NCI-H774 (cell line): ENCODE measurements around the gene AFTPH.
A peak's percentile ranks its signal among the peaks of the same experiment; 100 is the strongest.

Source experiments
- DNase-seq: peaks from one replicate; lab custom pipeline; 2025; lab: John Stamatoyannopoulos, UW

AFTPH gene

DNA sequence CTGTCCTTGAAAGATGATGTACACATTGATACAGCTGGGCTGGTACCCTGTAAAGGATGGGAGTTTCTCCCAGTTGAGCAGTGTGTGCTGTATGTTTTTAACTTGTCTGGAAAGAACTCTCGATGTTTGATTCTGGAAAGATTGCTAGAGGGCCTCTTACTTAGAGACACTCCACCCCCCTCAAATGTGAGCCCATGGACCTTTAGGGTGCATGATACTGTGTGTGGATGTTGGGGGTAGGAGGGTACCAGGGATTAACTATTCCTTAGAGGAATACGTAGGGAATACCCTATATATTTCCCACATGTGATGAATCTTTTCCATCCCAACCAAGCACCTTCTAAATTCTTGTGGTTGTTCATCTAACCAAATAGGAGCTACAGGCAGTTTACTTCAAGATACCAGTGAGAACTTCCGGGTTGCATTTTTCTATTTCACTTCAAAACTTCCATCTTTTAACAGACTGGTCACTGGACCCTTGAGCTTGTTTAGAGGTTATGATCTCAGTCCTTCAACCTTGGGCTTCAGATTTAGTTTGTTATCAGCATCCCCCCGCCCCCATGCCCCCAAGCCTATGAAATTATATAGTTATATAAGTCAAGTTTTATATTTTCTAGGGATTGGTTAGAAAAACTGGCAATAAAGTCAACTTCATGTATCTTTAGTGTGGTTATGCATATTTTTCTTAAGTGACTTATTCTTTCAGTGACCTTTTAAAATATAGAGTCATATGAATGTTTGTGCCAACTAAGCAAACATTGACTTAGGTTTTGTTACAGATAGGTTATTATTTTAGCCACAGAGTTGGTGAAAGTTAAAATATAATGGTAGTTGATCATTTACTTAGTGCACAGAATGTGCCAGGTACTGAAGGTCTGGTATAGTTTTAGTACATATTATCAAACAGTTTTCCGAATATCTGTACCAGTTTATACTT, 18.2 kb downstream of the AFTPH start:
- no peak for DNase-seq

DNA sequence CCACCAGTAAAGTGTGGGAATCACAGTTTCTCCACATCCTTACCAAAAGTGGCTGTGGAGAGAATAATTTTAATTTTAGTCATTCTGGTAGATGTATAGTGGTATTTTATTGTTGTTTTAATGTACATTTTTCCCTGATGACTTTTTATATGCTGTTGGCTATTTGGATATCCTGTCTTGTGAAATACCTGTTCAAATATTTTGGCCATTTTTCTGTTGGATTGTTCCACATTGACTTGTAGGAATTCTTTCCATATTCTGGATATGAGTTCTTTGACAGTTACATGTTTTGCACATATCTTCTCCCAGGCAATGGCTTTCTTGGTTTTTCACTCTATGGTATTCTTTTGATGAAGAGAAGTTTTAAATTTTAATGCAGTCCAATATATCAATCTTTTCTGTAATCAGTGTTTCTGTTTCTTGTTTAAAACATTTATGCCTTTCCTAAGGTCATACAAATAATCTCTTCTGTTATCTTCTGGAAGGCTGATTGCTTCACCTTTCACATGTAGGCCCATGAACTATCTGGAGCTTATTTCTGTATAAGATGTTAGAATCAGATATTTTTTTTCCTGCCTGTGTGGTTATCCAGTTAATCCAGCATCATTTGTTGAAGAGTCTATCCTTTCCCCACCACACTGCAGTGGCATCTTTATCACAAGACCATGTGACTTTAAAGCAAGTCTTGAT, 19.0 kb downstream of the AFTPH start:
- DNase-seq = no peak

DNA sequence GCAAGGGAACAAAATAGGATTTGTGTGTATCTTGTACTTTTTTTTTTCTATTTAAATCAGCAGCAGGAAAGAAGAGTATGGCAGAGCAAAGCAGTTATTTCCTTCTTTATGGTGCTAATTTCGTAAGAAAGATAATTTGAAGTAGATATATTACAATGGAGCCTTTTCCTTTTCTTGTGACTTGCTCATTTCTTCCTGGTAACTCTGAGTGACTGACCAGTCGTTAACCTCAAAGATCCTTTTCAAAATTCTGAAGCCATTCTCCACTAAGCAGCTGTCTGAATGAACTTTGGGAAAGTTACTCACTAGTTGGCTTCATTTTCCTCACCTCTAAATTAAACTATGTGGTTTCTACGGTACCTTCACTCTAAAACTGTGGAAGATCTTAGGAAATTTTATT, 24.6 kb downstream of the AFTPH start:
- no peak for DNase-seq

DNA sequence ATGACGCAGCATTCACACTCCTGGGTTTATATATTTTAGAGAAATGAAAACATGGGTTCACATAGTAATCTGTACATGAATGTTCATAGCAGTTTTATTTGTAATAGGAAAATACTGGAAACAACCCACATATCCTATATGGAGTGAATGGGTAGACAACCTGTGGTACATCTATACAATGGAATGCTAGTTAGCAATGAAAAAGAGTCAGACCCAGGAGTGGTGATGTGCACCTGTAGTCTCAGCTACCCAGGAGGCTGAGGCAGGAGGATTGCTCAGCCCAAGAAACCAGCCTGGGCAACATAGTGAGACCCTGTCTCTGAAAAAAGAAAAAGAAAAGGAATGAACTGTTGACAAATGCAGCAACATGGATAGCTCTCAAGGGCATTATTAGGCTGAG, 25.9 kb downstream of the AFTPH start:
- no peak for DNase-seq

DNA sequence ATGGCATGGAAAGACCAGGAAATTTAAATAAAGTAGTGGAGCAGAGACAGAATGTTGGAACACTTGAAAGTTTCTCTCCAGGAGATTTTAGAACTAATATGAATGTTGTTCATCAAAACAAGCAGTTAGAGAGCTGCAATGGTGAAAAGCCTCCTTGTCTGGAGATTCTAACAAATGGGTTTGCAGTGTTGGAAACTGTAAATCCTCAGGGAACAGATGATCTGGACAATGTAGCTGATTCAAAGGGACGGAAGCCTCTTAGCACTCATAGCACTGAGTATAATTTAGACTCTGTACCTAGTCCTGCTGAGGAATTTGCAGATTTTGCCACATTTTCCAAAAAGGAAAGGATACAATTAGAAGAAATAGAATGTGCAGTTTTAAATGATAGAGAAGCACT, 27.7 kb downstream of the AFTPH start:
- DNase-seq = no peak

DNA sequence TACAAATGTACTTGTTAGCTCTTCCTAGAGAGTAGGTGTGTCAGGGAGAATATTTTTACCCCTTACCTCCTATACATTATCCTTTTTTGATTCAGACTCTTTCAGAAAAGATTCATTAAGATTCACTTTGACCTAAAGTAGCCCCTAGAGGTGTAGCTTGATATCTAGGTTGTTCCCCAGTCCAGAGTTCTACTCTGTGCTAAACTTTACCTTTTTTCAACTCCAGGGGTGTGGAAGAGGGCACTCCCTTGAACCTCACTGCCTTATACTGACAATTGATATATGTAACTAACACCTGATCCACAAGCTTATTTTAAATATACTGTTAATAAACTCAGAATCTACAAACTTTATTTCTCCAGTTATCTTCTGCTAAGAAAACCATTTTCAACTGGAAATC, 30.0 kb downstream of the AFTPH start:
- no peak for DNase-seq

DNA sequence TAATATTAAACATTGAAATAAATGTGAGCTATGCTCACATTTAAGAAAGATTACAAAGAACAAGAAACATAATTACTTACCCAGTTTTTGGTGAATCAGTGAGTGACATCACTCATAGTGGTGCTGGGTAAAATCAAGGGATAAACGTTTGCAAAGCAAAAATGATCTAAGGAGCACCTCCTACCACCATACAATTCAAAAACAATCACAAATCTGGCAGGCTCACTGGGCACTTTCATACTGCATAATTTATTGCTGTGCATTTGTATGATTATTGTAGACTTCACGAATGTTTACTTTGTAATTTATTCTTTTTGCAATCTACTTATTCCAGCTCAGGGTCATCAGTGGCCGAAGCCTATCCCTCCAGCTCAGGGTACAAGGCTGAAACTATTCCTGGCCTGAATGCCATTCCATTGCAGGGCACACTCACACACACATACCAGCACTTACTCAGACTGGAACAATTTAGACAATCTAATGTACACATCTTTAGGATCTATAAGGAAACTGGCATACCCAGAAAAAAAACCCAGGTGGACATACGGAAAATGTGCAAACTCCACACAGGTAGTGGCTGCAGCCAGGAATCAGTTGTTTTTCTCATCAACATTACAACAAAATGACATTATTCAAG, 34.4 kb downstream of the AFTPH start:
- no peak for DNase-seq

DNA sequence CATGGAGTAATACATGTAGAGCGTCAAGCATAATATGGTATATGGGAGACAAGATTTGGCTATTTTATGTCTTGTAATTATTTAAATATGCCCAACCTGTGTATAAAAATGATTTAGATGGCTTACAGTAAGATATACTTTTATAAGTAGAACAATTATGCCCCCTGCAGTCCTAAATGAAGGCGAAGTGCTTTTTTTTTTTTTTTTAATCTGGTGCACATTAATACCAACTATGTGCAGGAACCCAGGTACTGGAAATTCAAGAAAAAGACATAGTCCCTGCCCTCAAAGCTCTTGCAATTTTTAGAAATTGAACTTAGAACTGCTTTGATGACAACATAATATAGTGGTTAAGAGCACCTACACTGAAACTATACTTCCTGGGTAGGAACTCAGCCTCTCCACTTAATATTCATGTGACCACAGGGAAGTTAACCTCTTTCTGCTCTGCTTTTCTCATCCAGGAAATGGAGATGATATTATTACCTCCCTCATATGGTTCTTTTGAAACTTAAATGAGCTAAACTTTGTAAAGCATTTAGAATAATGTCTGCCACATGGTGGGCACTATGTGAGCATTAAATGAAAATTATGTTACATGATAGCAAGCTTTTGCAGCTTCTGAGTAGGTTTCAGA, 38.1 kb downstream of the AFTPH start:
- no peak for DNase-seq

DNA sequence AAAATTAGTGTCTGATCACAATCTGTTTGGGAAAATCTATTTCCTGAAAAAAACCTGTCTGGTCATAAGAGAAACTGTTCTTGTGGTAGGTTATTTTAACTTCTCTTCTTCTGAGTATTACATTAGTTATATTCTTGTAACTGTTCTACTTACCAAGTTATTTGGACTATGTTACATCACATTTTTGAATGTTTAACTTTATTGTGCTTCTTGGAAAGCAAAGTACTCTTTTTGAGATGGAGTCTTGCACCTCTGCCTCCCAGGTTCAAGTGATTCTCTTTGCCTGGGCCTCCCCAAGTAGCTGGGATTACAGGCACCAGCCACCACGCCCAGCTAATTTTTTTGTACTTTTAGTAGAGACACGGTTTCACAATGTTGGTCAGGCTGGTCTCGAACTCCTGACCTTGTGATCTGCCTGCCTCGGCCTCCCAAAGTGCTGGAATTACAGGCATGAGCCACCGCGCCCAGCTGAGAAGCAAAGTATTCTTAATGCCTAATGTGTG, 39.4 kb downstream of the AFTPH start:
- DNase-seq = no peak

DNA sequence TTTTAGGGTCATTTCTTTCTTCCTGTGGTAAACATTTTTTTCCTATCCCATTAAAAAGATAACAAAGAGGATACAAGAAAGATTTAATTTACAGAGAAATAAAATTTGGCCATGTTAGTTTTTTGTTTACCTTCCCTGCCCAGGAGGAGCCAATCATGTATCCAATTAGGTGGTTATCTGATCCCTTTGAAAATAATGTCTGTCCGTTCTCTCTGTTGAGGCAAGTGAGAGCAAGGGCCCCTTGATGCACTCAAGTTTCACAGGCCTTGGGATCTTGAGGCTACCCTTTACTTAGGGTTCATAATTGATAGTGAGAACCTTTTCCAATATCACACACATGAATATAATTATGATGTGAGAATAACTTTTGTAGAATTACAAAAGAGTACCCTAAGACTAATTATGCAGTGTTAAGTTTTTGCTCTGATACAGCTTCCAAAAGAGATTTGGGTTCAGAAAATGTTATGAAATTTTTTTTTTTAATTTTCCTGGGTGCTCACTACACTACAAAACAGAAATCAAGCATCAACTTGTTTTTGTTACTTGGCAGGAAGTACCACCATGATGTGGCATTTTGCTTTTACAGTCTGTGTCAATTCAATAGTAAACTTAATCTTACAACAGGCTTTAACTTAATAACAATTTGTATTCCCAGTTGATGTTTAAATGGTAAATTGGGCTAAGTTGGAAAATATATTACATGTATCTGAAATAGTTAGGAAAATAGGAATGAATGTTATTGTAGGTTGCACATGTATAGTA, 42.0 kb downstream of the AFTPH start:
- DNase-seq = no peak

DNA sequence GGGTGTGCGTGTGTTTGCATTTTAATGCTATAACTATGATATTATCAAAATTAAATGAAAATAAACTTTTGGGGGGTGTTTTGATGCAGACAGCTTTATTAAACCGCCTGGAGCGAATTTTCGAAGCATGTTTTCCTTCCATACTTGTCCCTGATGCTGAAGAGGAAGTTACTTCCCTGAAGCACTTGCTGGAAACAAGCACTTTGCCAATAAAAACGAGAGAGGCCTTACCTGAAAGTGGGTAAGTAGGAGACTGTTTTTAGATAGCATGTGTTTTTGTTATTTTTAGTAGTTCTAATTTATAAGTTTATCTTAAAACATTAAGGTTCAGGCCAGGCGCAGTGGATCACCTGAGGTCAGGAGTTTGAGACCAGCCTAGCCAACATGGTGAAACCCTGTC, 43.3 kb downstream of the AFTPH start:
- no peak for DNase-seq

DNA sequence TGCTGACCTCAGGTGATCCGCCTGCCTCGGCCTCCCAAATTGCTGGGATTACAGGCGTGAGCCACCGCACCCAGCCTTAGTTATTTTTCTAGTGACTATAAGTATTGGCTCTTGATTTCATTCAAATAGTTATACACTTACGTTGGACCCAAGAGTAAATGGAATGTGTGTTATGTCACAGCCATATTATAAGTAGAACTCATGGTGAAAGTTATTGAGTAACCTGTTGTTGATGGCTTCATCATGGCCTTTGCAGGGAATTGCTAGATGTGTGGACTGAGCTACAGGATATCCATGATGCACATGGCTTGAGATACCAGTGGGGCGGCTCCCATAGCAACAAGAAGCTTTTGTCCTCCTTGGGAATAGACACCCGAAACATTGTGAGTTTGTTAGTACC, 44.7 kb downstream of the AFTPH start:
- DNase-seq = no peak

DNA sequence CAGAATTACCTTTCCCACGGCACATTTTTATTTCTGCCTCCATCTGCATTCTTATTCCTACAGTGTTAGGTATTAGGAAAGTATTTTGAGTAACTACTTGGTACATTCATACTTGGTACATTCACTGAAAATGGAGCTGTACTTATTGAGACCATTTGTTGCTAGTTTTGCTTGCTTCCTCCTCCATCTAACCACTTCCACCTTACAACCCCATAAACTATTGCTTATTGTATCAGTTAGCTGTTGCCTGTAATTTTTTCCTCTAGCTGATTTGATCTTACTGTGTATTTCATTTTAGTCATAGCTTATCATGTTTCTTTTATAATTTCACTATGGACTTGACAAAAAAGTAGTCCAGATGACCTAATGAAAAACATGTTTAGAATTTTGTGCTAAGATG, 50.7 kb downstream of the AFTPH start:
- no peak for DNase-seq

DNA sequence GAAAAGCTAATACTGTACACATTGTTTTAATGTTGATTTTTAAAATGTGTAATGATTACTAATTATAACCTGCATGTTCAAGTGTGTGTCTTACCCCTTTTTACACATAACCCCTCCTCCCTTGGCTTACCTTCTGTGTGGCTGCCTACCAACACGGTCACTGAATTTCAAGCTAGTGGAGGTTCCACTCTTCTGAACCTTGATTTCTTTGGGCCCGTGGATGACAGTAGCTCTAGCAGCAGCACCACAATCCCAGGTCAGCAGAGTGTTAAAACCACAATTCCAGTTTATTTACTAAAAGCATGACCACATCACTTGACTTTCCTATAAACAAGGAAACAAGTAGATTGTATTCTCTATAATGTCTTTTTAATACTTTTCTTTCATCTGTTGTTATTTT, 56.9 kb downstream of the AFTPH start:
- peak; percentile 3 for DNase-seq

DNA sequence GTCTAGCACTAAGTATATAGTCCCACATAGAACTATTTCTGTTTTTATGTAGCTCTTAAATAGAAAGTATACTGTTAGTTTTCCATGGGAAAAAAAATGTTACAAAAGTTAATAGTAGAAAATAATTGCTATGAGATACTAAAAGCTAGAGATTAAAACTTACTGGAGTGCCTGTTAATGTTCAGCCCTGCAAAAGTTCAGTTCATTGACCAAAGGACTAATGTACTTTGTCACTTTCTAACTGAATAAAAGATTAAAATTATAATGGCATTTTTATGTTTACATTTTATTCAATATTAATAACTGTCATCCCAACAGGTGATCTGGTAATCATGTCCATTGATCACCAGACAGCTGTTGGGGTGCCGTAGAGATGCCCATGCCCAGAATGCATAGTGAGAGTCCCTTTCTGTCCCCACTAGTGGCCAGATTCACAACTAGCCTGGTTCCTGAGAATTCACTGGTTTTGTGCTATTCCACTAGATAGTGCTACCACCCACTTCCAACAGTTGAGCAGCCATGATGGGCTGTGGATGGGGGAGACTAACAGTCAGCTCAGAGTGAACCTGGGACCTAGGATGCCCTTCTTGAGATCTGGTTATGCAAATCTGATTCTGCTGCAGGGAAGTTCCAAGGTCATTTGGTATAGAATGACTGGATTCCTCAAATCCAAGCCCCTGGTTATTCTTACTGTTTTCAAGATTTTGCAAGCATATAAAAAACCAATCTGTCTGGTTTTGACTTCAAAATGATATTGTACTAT, 57.8 kb downstream of the AFTPH start:
- DNase-seq = no peak

DNA sequence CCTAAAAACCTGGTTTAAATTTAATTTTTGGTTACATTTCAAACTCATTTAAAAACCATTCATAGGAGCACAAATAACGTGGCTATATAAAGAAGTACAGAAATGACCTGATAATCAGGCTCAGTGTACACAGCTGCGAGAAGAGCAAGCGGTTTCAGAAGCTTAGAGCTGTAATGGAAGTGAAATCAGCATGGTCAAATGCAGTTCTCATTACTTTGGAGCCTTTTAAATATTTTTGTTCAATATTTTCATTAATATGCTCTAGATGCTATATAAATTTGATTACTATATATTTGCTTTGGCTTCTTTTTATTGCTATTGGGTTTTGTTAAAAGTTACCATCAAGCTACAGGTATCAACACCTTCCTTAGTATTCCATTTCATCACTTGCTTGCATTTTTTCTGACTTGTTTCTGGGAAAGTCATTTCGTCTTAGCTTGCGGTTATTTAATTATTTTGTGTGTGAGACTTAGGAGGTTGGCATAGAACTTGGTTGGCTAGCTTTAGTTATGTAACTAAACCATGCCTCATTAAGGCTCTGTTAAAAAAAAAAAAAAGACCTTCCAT, 58.7 kb downstream of the AFTPH start:
- peak; percentile 35 for DNase-seq

DNA sequence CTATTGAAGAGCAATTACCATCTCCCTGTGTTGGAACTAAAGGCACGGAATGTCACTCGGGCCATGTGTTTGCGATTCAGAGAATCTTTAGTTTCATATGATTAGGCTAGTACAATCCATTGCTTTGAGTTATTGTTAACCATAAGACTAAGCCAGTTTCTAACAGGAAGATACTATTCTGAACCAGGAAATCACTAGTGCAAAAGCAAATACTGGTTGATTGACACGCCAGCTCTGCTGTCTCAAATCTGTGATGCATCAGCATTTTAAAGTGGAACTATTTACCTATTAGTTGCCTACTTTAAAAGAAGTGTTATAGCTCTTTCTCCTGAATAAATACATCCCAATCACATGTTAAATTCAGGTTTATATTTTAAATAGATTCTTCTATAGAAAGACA, 61.9 kb downstream of the AFTPH start:
- DNase-seq = no peak

DNA sequence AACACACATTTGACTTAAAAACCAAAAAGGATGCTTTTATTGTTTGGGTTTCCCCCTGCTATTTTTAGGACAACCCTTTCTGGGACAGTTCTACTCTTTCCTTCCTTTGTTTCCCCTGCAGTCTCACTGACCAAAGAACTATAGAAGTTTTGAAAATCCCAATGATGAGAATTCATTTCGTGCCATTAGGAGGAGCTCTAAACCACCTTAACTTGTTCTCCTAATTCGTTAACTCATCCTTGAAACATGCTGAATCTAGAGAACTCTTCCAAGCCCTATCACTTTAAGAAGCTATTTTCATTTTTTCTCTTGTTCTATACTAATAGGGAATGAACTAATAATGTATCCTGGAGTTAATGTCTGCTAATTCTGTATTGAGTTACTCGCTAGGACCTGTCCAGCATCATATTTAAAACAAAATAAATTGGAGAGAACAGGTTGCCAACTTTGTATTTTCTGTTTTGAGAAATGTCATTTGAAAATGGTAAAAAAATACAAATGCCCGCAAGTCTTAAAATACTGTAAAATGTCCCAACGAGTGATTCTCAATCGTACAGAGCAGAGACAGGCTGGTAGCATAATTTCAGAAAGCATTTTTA, 62.9 kb downstream of the AFTPH start:
- peak; percentile 8 for DNase-seq

DNA sequence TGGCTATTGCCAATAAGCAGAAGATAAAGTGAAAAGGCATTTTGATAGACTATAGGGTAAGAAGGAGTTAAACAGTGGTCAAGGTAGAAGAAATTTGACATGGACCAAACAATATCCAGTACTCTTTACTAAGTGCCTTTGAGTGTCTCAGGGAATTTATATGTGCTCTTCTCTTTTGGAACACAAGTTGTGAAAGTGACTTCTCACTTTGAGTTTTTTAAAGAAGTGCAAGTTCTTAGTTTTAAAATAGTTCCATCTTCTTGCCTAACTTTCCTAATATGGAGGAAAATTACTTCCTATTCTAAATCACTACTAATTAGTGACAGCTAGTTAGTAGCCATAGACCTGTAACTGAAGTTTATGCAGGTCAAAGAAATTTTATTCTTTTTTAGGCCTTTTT, 63.4 kb downstream of the AFTPH start:
- no peak for DNase-seq

DNA sequence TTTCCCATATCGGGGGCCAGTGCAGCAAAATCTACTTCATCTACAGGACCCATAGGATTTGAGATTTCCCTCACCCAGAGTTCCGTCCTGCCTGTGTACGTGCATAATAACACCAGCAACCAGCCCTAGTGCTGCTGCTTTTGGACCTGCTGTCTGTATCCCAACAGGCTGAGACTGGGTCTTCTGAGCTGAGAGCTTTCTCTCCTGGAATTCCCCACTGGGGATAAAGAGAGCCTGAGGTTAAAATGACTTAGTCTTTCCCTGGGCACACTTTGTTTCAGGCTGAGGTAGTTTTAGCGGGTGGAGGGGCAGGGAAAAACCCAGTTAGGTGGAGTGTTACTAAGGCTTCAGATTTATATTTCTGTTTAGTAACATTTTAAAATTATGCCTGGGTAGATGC, 67.1 kb downstream of the AFTPH start:
- DNase-seq = no peak
